Measurements from ENCODE around the gene KRTAP10-11. TPM values are rescaled to one million over a fixed set of nuclear protein-coding genes. Genes with fewer than 3 reads are reported as not detected.
"Not testable (repeated sequence)": the region's sequence is repeated elsewhere in the genome, so short reads cannot be mapped to it uniquely, and the experiment has no call there.

The KRTAP10-11 gene
- total and polyA plus RNA-seq, 5 donors from 2014 or later: not detected

GRCh38 chr21:44626673-44627143 is 19.5 kb upstream of the KRTAP10-11 start, which contains the start of gene KRTAP10-9:
Gene KRTAP10-9, plus strand, starts transcription at chr21:44627093. Its CDS starts 79 bp downstream, at chr21:44627172.
- no peak within 1 kb of the TSS for H3K4me3 ChIP-seq (ENCODE audit: low read depth, low read length)
- DNase-seq (no peak), ATAC-seq (ENCODE audit: low read depth in 2 of 2) (no peak)
- Mint-ChIP-seq H3K27ac (peak within 1 kb of the TSS in 2 of 3 donors; percentile 66 to 75), H3K4me1 (peaks cover 5 to 29% (median 12%) of the 10 kb centered on the region in 4 donors), H3K36me3 (peaks cover 16% of the 10 kb centered on the region), H3K9me3 (peaks cover 3 to 42% (median 31%) of the 10 kb centered on the region in 7 donors), H3K27me3 (peaks cover 10% of the 10 kb centered on the region), H3K4me3 (no peak within 1 kb of the TSS)
- H3K27ac ChIP-seq (ENCODE audit: insufficient read depth, low read length, poor library complexity, severe bottlenecking): no peak within 1 kb of the TSS
- peaks cover 27 to 43% of the 10 kb centered on the region in 2 experiments for H3K9me3 ChIP-seq (ENCODE audit: control insufficient read depth in 2 of 2, low read length in 2 of 2)
- peaks cover 17% of the 10 kb centered on the region for H3K4me1 ChIP-seq (ENCODE audit: control insufficient read depth, insufficient read depth, low read length, poor library complexity, severe bottlenecking)
- H3K27me3 ChIP-seq (ENCODE audit: control insufficient read depth, insufficient read depth, low read length): no peaks in the 10 kb centered on the region
- no peaks in the 10 kb centered on the region for H3K36me3 ChIP-seq (ENCODE audit: control insufficient read depth, insufficient read depth, low read length)

- Mint-ChIP-seq H3K4me1 (peaks cover 5 to 29% (median 12%) of the 10 kb centered on the region in 4 donors), H3K36me3 (peaks cover 14% of the 10 kb centered on the region), H3K27ac (peak overlapping the region in 2 of 3 donors; percentile 66 to 75), H3K9me3 (peaks cover 1 to 46% (median 34%) of the 10 kb centered on the region in 7 donors)
- not testable (repeated sequence) for H3K4me3 ChIP-seq (ENCODE audit: low read depth, low read length); H3K4me3 Mint-ChIP-seq; H3K36me3 ChIP-seq (ENCODE audit: control insufficient read depth, insufficient read depth, low read length); H3K27ac ChIP-seq (ENCODE audit: insufficient read depth, low read length, poor library complexity, severe bottlenecking); DNase-seq; H3K27me3 ChIP-seq (ENCODE audit: control insufficient read depth, insufficient read depth, low read length); H3K27me3 Mint-ChIP-seq; ATAC-seq (ENCODE audit: low read depth in 2 of 2)
- Histone ChIP-seq H3K9me3 (ENCODE audit: control insufficient read depth in 2 of 2, low read length in 2 of 2) (peaks cover 33 to 49% of the 10 kb centered on the region in 2 experiments), H3K4me1 (ENCODE audit: control insufficient read depth, insufficient read depth, low read length, poor library complexity, severe bottlenecking) (peaks cover 17% of the 10 kb centered on the region)
These were observed 18.9 kb upstream of the KRTAP10-11 start for GRCh38 chr21:44627181-44627822.

DNA sequence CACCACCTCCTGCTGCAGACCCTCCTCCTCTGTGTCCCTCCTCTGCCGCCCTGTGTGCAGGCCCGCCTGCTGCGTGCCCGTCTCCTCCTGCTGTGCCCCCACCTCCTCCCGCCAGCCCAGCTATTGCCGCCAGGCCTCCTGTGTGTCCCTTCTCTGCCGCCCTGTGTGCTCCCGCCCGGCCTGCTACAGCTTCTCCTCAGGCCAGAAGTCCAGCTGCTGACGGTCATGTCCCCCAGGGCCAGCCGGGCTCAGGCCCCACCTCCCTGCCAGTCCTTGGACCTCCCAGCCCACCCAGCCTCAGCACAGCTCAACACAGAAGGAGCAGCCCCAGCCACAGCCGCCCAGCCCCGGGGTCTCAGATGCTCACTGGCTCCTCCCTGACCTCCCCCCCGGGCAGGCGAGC is 18.4 kb upstream of the KRTAP10-11 start:
- ATAC-seq (ENCODE audit: low read depth in 2 of 2); H3K4me3 Mint-ChIP-seq; H3K27me3 Mint-ChIP-seq; H3K27me3 ChIP-seq (ENCODE audit: control insufficient read depth, insufficient read depth, low read length); H3K4me3 ChIP-seq (ENCODE audit: low read depth, low read length); H3K36me3 ChIP-seq (ENCODE audit: control insufficient read depth, insufficient read depth, low read length); H3K36me3 Mint-ChIP-seq; H3K27ac ChIP-seq (ENCODE audit: insufficient read depth, low read length, poor library complexity, severe bottlenecking); DNase-seq: not testable (repeated sequence)
- Histone ChIP-seq H3K4me1 (ENCODE audit: control insufficient read depth, insufficient read depth, low read length, poor library complexity, severe bottlenecking) (peaks cover 17% of the 10 kb centered on the region), H3K9me3 (ENCODE audit: control insufficient read depth in 2 of 2, low read length in 2 of 2) (peaks cover 34 to 52% of the 10 kb centered on the region in 2 experiments)
- Mint-ChIP-seq H3K9me3 (peaks cover 1 to 45% (median 30%) of the 10 kb centered on the region in 7 donors), H3K27ac (peak overlapping the region in 1 of 3 donors; percentile 75), H3K4me1 (peaks cover 5 to 29% (median 12%) of the 10 kb centered on the region in 4 donors)

- peaks cover 5 to 29% (median 11%) of the 10 kb centered on the region in 4 donors for H3K4me1 Mint-ChIP-seq
These were observed 17.4 kb upstream of the KRTAP10-11 start for GRCh38 chr21:44628707-44629391.

GRCh38 chr21:44630440-44630839 is 15.8 kb upstream of the KRTAP10-11 start:
- Mint-ChIP-seq H3K27ac (peak overlapping the region in 2 of 3 donors; percentile 76 to 88), H3K27me3 (peaks cover 22% of the 10 kb centered on the region), H3K4me3 (peak overlapping the region in 3 of 4 donors; percentile 41 to 66 (median 47)), H3K9me3 (peaks cover 0 to 36% (median 25%) of the 10 kb centered on the region in 7 donors), H3K4me1 (peaks cover 5 to 29% (median 9%) of the 10 kb centered on the region in 4 donors), H3K36me3 (no peaks in the 10 kb centered on the region)
- ATAC-seq (ENCODE audit: low read depth in 2 of 2): peak in 1 of 2 donors; percentile 53
- H3K4me1 ChIP-seq (ENCODE audit: control insufficient read depth, insufficient read depth, low read length, poor library complexity, severe bottlenecking): peaks cover 17% of the 10 kb centered on the region
- H3K27me3 ChIP-seq (ENCODE audit: control insufficient read depth, insufficient read depth, low read length): peaks cover 2% of the 10 kb centered on the region
- H3K27ac ChIP-seq (ENCODE audit: insufficient read depth, low read length, poor library complexity, severe bottlenecking): peak overlapping the region; percentile 2
- H3K9me3 ChIP-seq (ENCODE audit: control insufficient read depth in 2 of 2, low read length in 2 of 2): peaks cover 18 to 37% of the 10 kb centered on the region in 2 experiments
- no peak overlapping the region for H3K4me3 ChIP-seq (ENCODE audit: low read depth, low read length)
- H3K36me3 ChIP-seq (ENCODE audit: control insufficient read depth, insufficient read depth, low read length): no peaks in the 10 kb centered on the region
- DNase-seq: peak in 2 of 3 donors; percentile 11 to 24

More at GRCh38 chr21:44628707-44629391, 17.4 kb upstream of the KRTAP10-11 start:
- Mint-ChIP-seq H3K27ac (no peak overlapping the region), H3K27me3 (peaks cover 18% of the 10 kb centered on the region), H3K36me3 (no peaks in the 10 kb centered on the region), H3K4me3 (peak overlapping the region in 1 of 4 donors; percentile 24), H3K9me3 (peaks cover 5 to 44% (median 28%) of the 10 kb centered on the region in 7 donors)
- H3K27me3 ChIP-seq (ENCODE audit: control insufficient read depth, insufficient read depth, low read length): no peaks in the 10 kb centered on the region
- H3K4me3 ChIP-seq (ENCODE audit: low read depth, low read length): no peak overlapping the region
- ATAC-seq (ENCODE audit: low read depth in 2 of 2): no peak
- DNase-seq: no peak
- H3K4me1 ChIP-seq (ENCODE audit: control insufficient read depth, insufficient read depth, low read length, poor library complexity, severe bottlenecking): peaks cover 17% of the 10 kb centered on the region
- peaks cover 27 to 47% of the 10 kb centered on the region in 2 experiments for H3K9me3 ChIP-seq (ENCODE audit: control insufficient read depth in 2 of 2, low read length in 2 of 2)
- H3K27ac ChIP-seq (ENCODE audit: insufficient read depth, low read length, poor library complexity, severe bottlenecking): no peak overlapping the region
- no peaks in the 10 kb centered on the region for H3K36me3 ChIP-seq (ENCODE audit: control insufficient read depth, insufficient read depth, low read length)

GRCh38 chr21:44632067-44632466 is 14.1 kb upstream of the KRTAP10-11 start:
- H3K4me1 ChIP-seq (ENCODE audit: control insufficient read depth, insufficient read depth, low read length, poor library complexity, severe bottlenecking): peaks cover 17% of the 10 kb centered on the region
- Mint-ChIP-seq H3K27ac (peak overlapping the region in 1 of 3 donors; percentile 52), H3K27me3 (peaks cover 22% of the 10 kb centered on the region), H3K4me3 (no peak overlapping the region), H3K4me1 (peaks cover 5 to 26% (median 9%) of the 10 kb centered on the region in 4 donors), H3K9me3 (peaks cover 0 to 39% (median 25%) of the 10 kb centered on the region in 7 donors), H3K36me3 (no peaks in the 10 kb centered on the region)
- H3K27me3 ChIP-seq (ENCODE audit: control insufficient read depth, insufficient read depth, low read length): peaks cover 2% of the 10 kb centered on the region
- DNase-seq (no peak), ATAC-seq (ENCODE audit: low read depth in 2 of 2) (no peak)
- no peak overlapping the region for H3K4me3 ChIP-seq (ENCODE audit: low read depth, low read length)
- peaks cover 18 to 37% of the 10 kb centered on the region in 2 experiments for H3K9me3 ChIP-seq (ENCODE audit: control insufficient read depth in 2 of 2, low read length in 2 of 2)
- H3K27ac ChIP-seq (ENCODE audit: insufficient read depth, low read length, poor library complexity, severe bottlenecking): no peak overlapping the region
- H3K36me3 ChIP-seq (ENCODE audit: control insufficient read depth, insufficient read depth, low read length): no peaks in the 10 kb centered on the region

- Mint-ChIP-seq H3K27me3 (peaks cover 17% of the 10 kb centered on the region), H3K27ac (peak overlapping the region in 1 of 3 donors; percentile 76), H3K9me3 (peaks cover 4 to 33% (median 16%) of the 10 kb centered on the region in 7 donors), H3K4me1 (no peaks in the 10 kb centered on the region), H3K36me3 (no peaks in the 10 kb centered on the region), H3K4me3 (no peak overlapping the region)
- ATAC-seq (ENCODE audit: low read depth in 2 of 2) (no peak), DNase-seq (no peak)
- no peak overlapping the region for H3K4me3 ChIP-seq (ENCODE audit: low read depth, low read length)
- peaks cover 18 to 19% of the 10 kb centered on the region in 2 experiments for H3K9me3 ChIP-seq (ENCODE audit: control insufficient read depth in 2 of 2, low read length in 2 of 2)
- H3K27ac ChIP-seq (ENCODE audit: insufficient read depth, low read length, poor library complexity, severe bottlenecking): no peak overlapping the region
- H3K4me1 ChIP-seq (ENCODE audit: control insufficient read depth, insufficient read depth, low read length, poor library complexity, severe bottlenecking): no peaks in the 10 kb centered on the region
- peaks cover 5% of the 10 kb centered on the region for H3K27me3 ChIP-seq (ENCODE audit: control insufficient read depth, insufficient read depth, low read length)
- no peaks in the 10 kb centered on the region for H3K36me3 ChIP-seq (ENCODE audit: control insufficient read depth, insufficient read depth, low read length)
These were observed 9.8 kb upstream of the KRTAP10-11 start for GRCh38 chr21:44636209-44637017.
